ENCODE measurements around the gene PEX5L.

DNA sequence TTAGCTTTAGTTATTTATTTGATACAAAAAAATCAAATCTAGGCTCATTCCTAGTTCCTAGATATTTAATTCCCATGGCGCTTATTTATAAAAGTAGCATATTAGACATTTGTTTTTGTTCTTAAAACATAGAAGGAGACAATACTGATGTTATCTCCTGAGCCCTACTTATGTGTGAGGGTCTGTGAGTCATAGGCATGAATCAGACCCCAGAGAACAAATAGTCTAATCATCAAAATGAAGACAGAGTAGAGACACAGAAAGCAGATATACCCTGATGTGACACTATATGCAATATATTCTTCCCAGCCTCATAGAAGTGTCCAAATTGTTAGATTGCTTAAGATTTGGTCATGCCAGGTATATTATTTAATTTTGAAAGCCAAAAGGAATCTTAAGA lies 44.9 kb downstream of the PEX5L start:
- TF ChIP-seq, protein P1, sequence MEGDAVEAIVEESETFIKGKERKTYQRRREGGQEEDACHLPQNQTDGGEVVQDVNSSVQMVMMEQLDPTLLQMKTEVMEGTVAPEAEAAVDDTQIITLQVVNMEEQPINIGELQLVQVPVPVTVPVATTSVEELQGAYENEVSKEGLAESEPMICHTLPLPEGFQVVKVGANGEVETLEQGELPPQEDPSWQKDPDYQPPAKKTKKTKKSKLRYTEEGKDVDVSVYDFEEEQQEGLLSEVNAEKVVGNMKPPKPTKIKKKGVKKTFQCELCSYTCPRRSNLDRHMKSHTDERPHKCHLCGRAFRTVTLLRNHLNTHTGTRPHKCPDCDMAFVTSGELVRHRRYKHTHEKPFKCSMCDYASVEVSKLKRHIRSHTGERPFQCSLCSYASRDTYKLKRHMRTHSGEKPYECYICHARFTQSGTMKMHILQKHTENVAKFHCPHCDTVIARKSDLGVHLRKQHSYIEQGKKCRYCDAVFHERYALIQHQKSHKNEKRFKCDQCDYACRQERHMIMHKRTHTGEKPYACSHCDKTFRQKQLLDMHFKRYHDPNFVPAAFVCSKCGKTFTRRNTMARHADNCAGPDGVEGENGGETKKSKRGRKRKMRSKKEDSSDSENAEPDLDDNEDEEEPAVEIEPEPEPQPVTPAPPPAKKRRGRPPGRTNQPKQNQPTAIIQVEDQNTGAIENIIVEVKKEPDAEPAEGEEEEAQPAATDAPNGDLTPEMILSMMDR (conservative IDR thresholded peaks at IDR 0.05), result no peak
- TF ChIP-seq EZH2 (IDR thresholded peaks at IDR 0.05; ENCODE audit: low read depth), result no peak

All from PC-9 (cell line).